Colonic mucosa (tissue), 4 donors: ENCODE measurements around the gene PARD6G. TPM values are rescaled to one million over a fixed set of nuclear protein-coding genes. Genes with fewer than 3 reads are reported as not detected.

Source experiments
- DNase-seq: peaks from one replicate; pipeline ENCODE4 v3.0.0-alpha.2; 2020
- H3K27ac ChIP-seq: fragments of 200-600 bp; one replicate; pipeline ENCODE4 v1.8.0; 2021
- H3K27me3 ChIP-seq: fragments of 200-600 bp; one replicate; pipeline ENCODE4 v1.8.0; 2021
- H3K36me3 ChIP-seq: fragments of 200-600 bp; one replicate; pipeline ENCODE4 v1.8.0; 2021
- H3K4me1 ChIP-seq: fragments of 200-600 bp; one replicate; pipeline ENCODE4 v1.8.0; 2021; ENCODE audit warnings: mild to moderate bottlenecking
- H3K4me3 ChIP-seq: fragments of 200-600 bp; one replicate; pipeline ENCODE4 v1.8.0; 2021
- H3K9ac ChIP-seq, 2 donors: one replicate each; pipeline ENCODE4 v1.7.0; 2013; ENCODE audit warnings: control low read depth in 2 of 2, low read depth in 2 of 2, low read length in 2 of 2
- H3K9me3 ChIP-seq: fragments of 200-600 bp; one replicate; pipeline ENCODE4 v1.8.0; 2021
- intact Hi-C: fragments of 100-400 bp; cut with DNase I; formaldehyde crosslinking; loops from one replicate; pipeline ENCODE4 v1.14.1; 2022
- total RNA-seq, 2 donors: library from RNA; stranded (reverse); fragmentation: NEBNext Ultra II Directional in 1 of 2; extraction: Animal tissue kit (Norgen Biotek cat#: 25700) in 1 of 2; gene quantifications; one replicate each; pipeline ENCODE4 v1.2.1, GENCODE V29; 2021
- TF ChIP-seq, protein P1 (sequence below): fragments of 200-600 bp; IDR thresholded peaks from one replicate; pipeline ENCODE4 v1.8.0; 2022; ENCODE audit warnings: antibody characterized with exemption, mild to moderate bottlenecking
- donor health status: healthy.
- donor health status: DM: no; HTN: no; CAD: no.
- donor health status: DM: no; HTN: no; CAD: no.

The PARD6G gene
- total RNA-seq, 2 donors from 2014 or later: 1.0 to 1.2 TPM

DNA sequence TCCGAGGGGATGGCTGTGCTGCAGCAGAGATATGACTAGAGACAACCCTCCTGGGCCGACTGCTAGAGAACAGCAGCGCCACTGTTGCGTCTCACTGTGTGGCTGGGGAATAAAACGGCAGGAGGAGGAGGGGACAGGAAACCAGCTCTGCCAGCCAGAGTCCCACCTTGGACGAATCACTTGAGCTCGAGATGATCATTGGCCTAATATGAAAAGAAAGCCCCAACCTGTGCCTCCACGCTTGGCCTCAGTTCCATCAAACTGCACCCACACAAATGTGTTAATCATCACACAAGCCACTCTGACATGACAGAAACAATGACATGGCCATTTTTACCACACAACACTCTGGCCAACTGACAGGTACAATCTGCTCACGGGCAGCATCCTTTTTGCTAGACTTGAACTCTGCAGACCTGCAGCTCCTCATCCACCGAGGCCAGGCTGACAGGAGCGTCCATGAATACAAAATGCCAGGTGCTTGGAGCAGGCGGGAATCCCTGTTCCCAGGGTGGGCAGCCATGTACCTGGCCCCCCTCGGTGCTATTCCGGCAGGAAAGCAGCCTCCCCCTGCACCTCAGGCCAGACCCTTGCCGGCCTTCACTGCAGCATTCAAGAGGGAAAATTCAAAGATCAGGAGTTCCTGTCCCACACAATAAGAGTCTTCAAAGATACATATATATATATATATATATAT, 52.3 kb downstream of the PARD6G start:
- no peaks in the 10 kb centered on the region for H3K36me3 ChIP-seq
- no peaks in the 10 kb centered on the region for H3K4me1 ChIP-seq
- H3K9ac ChIP-seq: no peak overlapping the region
- H3K27ac ChIP-seq: no peak overlapping the region
- no peak overlapping the region for H3K4me3 ChIP-seq
- no peaks in the 10 kb centered on the region for H3K27me3 ChIP-seq
- no peaks in the 10 kb centered on the region for H3K9me3 ChIP-seq
- TF ChIP-seq, protein P1, sequence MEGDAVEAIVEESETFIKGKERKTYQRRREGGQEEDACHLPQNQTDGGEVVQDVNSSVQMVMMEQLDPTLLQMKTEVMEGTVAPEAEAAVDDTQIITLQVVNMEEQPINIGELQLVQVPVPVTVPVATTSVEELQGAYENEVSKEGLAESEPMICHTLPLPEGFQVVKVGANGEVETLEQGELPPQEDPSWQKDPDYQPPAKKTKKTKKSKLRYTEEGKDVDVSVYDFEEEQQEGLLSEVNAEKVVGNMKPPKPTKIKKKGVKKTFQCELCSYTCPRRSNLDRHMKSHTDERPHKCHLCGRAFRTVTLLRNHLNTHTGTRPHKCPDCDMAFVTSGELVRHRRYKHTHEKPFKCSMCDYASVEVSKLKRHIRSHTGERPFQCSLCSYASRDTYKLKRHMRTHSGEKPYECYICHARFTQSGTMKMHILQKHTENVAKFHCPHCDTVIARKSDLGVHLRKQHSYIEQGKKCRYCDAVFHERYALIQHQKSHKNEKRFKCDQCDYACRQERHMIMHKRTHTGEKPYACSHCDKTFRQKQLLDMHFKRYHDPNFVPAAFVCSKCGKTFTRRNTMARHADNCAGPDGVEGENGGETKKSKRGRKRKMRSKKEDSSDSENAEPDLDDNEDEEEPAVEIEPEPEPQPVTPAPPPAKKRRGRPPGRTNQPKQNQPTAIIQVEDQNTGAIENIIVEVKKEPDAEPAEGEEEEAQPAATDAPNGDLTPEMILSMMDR: no peak
- no peak for DNase-seq
- intact Hi-C loops: no loop called here

DNA sequence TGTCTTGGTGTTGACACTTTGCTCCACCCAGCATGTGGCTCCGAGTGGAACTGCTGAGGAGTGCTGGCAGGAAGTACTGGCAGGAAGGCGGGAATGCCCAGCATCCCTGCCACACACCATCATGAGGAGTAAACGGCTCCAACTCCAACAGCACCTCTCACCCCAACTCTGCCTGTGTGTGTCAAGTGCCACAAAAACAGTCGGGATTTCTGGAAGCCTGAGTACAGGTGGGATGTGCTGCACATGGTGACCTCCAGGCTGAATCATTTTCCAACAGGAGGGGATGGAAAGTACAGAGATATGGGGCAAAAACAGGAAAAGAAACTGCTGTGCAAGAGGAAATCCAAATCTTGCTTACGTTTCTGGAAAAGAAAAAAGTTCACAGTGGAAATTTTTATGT, 53.6 kb downstream of the PARD6G start:
- intact Hi-C loops: no loop called here
- no peak overlapping the region for H3K27ac ChIP-seq
- TF ChIP-seq, protein P1: no peak
- H3K4me3 ChIP-seq: no peak overlapping the region
- H3K36me3 ChIP-seq: no peaks in the 10 kb centered on the region
- no peaks in the 10 kb centered on the region for H3K9me3 ChIP-seq
- H3K4me1 ChIP-seq: no peaks in the 10 kb centered on the region
- no peak for DNase-seq
- H3K9ac ChIP-seq: no peak overlapping the region
- no peaks in the 10 kb centered on the region for H3K27me3 ChIP-seq

DNA sequence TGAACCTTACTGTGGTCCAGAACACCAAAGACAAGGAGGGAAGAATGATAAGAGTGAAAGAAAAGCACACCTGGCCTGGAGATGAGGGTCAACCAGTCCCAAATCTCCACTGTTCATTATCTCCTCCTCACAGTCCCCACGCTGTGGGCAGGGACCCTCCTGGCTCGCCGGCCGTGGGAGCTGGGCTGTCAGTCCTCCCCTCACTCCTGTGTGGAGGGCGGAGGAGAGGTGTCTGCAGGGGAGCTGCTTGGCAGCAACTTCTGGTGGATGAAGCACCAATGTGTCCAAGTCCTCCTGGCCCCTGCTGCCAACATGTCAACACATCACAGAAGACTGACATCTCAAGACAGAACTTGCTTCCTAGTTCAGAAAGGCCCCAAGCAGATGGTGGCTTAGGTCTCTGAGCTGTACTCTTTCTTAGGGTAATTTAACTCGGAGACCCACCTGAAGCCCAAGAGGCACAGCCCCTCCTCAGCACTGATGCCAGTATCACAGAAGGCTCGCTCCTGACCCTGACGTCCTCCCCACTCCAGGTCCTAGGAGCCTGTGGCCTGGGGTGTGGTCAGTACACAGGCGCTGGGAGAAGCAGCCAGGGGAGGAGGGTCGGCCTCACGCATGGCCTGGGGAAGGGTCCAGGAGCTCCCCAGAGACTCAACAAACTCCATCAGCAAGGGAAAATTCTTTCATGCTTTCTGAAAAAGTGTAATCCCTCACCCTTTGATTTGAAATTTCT, 54.5 kb downstream of the PARD6G start:
- no peaks in the 10 kb centered on the region for H3K9me3 ChIP-seq
- H3K27me3 ChIP-seq: no peaks in the 10 kb centered on the region
- no peak for DNase-seq
- no peak overlapping the region for H3K27ac ChIP-seq
- H3K4me3 ChIP-seq: no peak overlapping the region
- no peaks in the 10 kb centered on the region for H3K36me3 ChIP-seq
- TF ChIP-seq, protein P1: no peak
- intact Hi-C loops: no loop called here
- H3K4me1 ChIP-seq: no peaks in the 10 kb centered on the region
- H3K9ac ChIP-seq: no peak overlapping the region

DNA sequence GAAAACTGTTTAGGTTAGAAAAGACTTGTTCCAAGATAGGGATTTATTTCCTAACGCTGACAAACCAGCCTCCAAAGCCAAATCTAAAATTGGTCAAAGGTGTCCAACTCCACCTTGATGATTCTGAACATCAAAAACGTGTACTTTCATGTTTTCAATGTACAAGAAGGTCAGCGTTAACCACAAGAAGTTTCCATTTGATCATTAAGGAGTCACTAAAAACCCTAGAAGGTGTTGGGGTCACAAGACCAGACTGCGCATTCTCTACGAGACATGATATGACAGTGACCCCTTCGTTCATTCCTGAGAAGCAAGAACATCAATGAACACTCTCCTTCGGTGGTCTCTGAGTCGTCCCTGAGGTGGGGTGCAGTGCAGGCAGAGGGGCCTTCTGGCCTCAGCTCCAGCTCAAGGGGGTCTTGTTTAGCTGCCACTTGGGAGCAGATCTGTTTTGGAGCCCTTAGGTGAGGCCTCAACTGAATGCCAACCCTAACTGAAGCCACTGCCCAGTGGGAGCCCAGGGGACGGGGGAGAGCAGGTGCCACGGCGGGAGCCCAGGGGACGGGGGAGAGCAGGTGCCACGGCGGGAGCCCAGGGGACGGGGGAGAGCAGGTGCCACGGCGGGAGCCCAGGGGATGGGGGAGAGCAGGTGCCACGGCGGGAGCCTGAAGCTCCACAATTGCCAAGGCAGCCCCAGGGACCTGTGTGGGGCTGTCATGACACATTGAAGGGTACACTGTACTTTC, 55.2 kb downstream of the PARD6G start:
- no peak overlapping the region for H3K4me3 ChIP-seq
- no peaks in the 10 kb centered on the region for H3K36me3 ChIP-seq
- H3K4me1 ChIP-seq: no peaks in the 10 kb centered on the region
- no peaks in the 10 kb centered on the region for H3K27me3 ChIP-seq
- TF ChIP-seq, protein P1: no peak
- H3K9ac ChIP-seq: no peak overlapping the region
- no peak overlapping the region for H3K27ac ChIP-seq
- no peaks in the 10 kb centered on the region for H3K9me3 ChIP-seq
- intact Hi-C loops: no loop called here
- no peak for DNase-seq

DNA sequence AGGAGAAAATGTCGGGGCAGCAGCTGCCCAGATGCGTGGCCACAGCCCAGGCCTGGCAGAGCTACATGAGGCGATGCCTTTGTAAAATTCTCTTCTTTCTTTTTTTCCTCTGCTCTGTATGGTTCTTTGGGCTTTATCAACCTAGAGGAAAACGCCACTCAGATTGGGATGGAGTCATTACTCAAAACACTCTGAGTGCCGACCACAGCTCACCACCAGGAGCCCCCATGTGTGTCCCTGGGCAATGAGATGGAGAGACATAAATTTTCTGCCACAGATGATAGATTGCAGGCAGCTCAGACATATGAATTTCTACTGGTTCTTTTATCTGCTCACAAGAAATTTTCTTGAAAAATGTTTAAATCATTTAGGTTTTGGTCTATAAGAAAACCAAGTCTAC, 56.0 kb downstream of the PARD6G start:
- DNase-seq: no peak
- H3K9me3 ChIP-seq: no peaks in the 10 kb centered on the region
- H3K27me3 ChIP-seq: no peaks in the 10 kb centered on the region
- TF ChIP-seq, protein P1: no peak
- H3K4me3 ChIP-seq: no peak overlapping the region
- H3K4me1 ChIP-seq: no peaks in the 10 kb centered on the region
- intact Hi-C loops: no loop called here
- H3K27ac ChIP-seq: no peak overlapping the region
- H3K9ac ChIP-seq: no peak overlapping the region
- H3K36me3 ChIP-seq: no peaks in the 10 kb centered on the region
